GM18951 (cell line): ENCODE data around the gene SRSF3.
"Not testable (repeated sequence)": the region's sequence is repeated elsewhere in the genome, so short reads cannot be mapped to it uniquely, and the experiment has no call there.

Experiments used
- POLR2A ChIP-seq: IDR thresholded peaks from 4 replicates; pipeline ENCODE4 v1.6.1; 2011; ENCODE audit warnings: mild to moderate bottlenecking; ENCODE audit not compliant: insufficient read length, insufficient read depth; ENCODE audit errors: extremely low read depth
- in situ Hi-C: fragments of 300-500 bp; cut with MboI; formaldehyde crosslinking; loops from one replicate; pipeline ENCODE4 v1.12.0; 2022; ENCODE audit warnings: low sequenced_read_pairs, mixed read lengths, inconsistent platforms; ENCODE audit not compliant: unreplicated experiment

Gene SRSF3

GRCh38 chr6:36642913-36643817 lies 49.0 kb downstream of the SRSF3 start:
- TF ChIP-seq POLR2A = no peak
- in situ Hi-C loops = no loop called here

- in situ Hi-C loops = no loop called here
- no peak for TF ChIP-seq POLR2A
Measured at GRCh38 chr6:36643977-36644376, 49.8 kb downstream of the SRSF3 start.

- no peak for TF ChIP-seq POLR2A
- in situ Hi-C loops = no loop called here
Measured at GRCh38 chr6:36649086-36649485, 54.9 kb downstream of the SRSF3 start.

- in situ Hi-C loops = no loop called here
Measured at GRCh38 chr6:36649701-36650484, 55.7 kb downstream of the SRSF3 start.

GRCh38 chr6:36650848-36651478 lies 56.8 kb downstream of the SRSF3 start:
- in situ Hi-C loops = no loop called here

More at GRCh38 chr6:36649701-36650484, 55.7 kb downstream of the SRSF3 start:
- no peak for TF ChIP-seq POLR2A

GRCh38 chr6:36651659-36652379 lies 57.7 kb downstream of the SRSF3 start:
- no peak for TF ChIP-seq POLR2A
- in situ Hi-C loops = no loop called here

More at GRCh38 chr6:36650848-36651478, 56.8 kb downstream of the SRSF3 start:
- no peak for TF ChIP-seq POLR2A

GRCh38 chr6:36654469-36654868 lies 60.3 kb downstream of the SRSF3 start:
- in situ Hi-C loops = not testable (repeated sequence)
